ENCODE data around the gene CORO1C. TPM values are rescaled to one million over a fixed set of nuclear protein-coding genes. Genes with fewer than 3 reads are reported as not detected.
"Not testable (repeated sequence)": the region's sequence is repeated elsewhere in the genome, so short reads cannot be mapped to it uniquely, and the experiment has no call there.

CORO1C gene
- total RNA-seq, 1 experiment from 2014 or later, result 138 TPM

DNA sequence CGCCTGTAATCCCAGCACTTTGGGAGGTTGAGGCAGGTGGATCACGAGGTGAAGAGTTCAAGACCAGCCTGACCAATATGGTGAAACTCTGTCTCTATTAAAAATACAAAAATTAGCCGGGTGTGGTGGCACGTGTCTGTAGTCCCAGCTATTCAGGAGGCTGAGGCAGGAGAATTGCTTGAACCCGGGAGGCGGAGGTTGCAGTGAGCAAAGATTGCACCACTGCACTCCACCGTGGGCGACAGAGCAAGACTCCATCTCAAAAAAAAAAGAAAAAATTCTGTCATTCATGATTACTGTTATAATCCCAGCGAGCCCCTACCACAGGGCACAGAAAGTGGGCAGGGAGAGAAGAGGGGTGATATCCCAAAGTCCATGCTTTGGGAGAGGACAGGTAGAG is 40.5 kb upstream of the CORO1C start:
- H3K79me2 ChIP-seq (ENCODE audit: insufficient read depth, low read length); DNase-seq (ENCODE audit: low read depth, low spot score); H3K4me3 ChIP-seq (replicated peaks in 1 of 2; ENCODE audit: low read depth in 1 of 2, low read length in 2 of 2); RAD21 ChIA-PET (ENCODE audit: low non-redundant PET in 1 of 2, low total read pairs in 2 of 2, uncharacterized antibody in 2 of 2, unreplicated experiment in 2 of 2); H4K20me1 ChIP-seq (ENCODE audit: insufficient read depth); BruUV-seq (replicated peaks); POLR2A ChIA-PET; intact Hi-C loops (cut with micrococcal nuclease); H3K9me2 ChIP-seq (ENCODE audit: insufficient read depth); H3K9ac ChIP-seq (ENCODE audit: low read length); H3K9me3 ChIP-seq (ENCODE audit: control insufficient read depth in 1 of 2, insufficient read depth in 1 of 2, low read depth in 1 of 2, low read length in 2 of 2); H3K27ac ChIP-seq (ENCODE audit: low read depth, low read length); H2AFZ ChIP-seq (ENCODE audit: low read depth, low read length, poor library complexity, severe bottlenecking); ATAC-seq; CTCF ChIA-PET; H3K36me3 ChIP-seq (ENCODE audit: control insufficient read depth in 1 of 2, insufficient read depth in 2 of 2, low read length in 2 of 2); H3K27me3 ChIP-seq (ENCODE audit: insufficient read depth, low read length); H3K4me2 ChIP-seq (ENCODE audit: low read length): not testable (repeated sequence)
- H3K4me1 ChIP-seq (ENCODE audit: control insufficient read depth in 1 of 2, insufficient read depth in 2 of 2, low read length in 2 of 2), result peaks cover 5 to 17% of the 10 kb centered on the region in 2 experiments

DNA sequence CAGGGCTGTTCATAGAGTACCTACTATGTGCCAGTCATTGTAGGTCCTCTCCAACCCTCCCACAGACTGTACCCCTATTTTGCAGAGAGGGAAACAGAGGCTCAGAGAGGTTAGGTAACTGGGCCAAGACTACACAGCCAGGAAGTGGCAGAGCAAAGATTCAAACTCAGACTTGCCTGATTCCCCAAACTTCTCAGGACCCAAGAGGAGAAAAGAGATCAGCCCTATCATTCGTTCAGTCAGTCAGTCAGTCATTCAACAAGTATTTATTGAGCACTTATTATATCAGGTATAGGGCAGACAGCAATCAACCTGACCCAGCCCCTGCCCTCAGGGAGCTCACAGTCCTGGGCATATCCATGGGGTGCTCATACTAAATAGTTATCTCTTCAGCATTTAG is 39.6 kb upstream of the CORO1C start:
- intact Hi-C loops (cut with micrococcal nuclease), result no loop called here
- TF ChIP-seq FOSL1 (IDR thresholded peaks at IDR 0.05; ENCODE audit: low read depth), result no peak
- TF ChIP-seq EZH2phosphoT487 (IDR thresholded peaks at IDR 0.05; ENCODE audit: borderline replicate concordance), result no peak
- no peak for TF ChIP-seq CBX3 (IDR thresholded peaks at IDR 0.05; ENCODE audit: low read depth)
- TF ChIP-seq SRF (IDR thresholded peaks at IDR 0.05; ENCODE audit: low read depth), result no peak
- TF ChIP-seq, protein P1, sequence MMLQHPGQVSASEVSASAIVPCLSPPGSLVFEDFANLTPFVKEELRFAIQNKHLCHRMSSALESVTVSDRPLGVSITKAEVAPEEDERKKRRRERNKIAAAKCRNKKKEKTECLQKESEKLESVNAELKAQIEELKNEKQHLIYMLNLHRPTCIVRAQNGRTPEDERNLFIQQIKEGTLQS (IDR thresholded peaks at IDR 0.05), result no peak
- no peak for TF ChIP-seq JUND (IDR thresholded peaks at IDR 0.05)
- TF ChIP-seq, protein P2, sequence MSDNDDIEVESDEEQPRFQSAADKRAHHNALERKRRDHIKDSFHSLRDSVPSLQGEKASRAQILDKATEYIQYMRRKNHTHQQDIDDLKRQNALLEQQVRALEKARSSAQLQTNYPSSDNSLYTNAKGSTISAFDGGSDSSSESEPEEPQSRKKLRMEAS (IDR thresholded peaks at IDR 0.05), result no peak
- TF ChIP-seq, protein P3, sequence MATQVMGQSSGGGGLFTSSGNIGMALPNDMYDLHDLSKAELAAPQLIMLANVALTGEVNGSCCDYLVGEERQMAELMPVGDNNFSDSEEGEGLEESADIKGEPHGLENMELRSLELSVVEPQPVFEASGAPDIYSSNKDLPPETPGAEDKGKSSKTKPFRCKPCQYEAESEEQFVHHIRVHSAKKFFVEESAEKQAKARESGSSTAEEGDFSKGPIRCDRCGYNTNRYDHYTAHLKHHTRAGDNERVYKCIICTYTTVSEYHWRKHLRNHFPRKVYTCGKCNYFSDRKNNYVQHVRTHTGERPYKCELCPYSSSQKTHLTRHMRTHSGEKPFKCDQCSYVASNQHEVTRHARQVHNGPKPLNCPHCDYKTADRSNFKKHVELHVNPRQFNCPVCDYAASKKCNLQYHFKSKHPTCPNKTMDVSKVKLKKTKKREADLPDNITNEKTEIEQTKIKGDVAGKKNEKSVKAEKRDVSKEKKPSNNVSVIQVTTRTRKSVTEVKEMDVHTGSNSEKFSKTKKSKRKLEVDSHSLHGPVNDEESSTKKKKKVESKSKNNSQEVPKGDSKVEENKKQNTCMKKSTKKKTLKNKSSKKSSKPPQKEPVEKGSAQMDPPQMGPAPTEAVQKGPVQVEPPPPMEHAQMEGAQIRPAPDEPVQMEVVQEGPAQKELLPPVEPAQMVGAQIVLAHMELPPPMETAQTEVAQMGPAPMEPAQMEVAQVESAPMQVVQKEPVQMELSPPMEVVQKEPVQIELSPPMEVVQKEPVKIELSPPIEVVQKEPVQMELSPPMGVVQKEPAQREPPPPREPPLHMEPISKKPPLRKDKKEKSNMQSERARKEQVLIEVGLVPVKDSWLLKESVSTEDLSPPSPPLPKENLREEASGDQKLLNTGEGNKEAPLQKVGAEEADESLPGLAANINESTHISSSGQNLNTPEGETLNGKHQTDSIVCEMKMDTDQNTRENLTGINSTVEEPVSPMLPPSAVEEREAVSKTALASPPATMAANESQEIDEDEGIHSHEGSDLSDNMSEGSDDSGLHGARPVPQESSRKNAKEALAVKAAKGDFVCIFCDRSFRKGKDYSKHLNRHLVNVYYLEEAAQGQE (IDR thresholded peaks at IDR 0.05; ENCODE audit: low read depth), result no peak
- no peak for TF ChIP-seq EZH2 (IDR thresholded peaks at IDR 0.05)
- TF ChIP-seq, protein P4, sequence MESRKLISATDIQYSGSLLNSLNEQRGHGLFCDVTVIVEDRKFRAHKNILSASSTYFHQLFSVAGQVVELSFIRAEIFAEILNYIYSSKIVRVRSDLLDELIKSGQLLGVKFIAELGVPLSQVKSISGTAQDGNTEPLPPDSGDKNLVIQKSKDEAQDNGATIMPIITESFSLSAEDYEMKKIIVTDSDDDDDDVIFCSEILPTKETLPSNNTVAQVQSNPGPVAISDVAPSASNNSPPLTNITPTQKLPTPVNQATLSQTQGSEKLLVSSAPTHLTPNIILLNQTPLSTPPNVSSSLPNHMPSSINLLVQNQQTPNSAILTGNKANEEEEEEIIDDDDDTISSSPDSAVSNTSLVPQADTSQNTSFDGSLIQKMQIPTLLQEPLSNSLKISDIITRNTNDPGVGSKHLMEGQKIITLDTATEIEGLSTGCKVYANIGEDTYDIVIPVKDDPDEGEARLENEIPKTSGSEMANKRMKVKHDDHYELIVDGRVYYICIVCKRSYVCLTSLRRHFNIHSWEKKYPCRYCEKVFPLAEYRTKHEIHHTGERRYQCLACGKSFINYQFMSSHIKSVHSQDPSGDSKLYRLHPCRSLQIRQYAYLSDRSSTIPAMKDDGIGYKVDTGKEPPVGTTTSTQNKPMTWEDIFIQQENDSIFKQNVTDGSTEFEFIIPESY (IDR thresholded peaks at IDR 0.05; ENCODE audit: extremely low read depth, insufficient replicate concordance, low read length), result no peak
- no peak for TF ChIP-seq POLR2AphosphoS5 (IDR thresholded peaks at IDR 0.05; ENCODE audit: low read depth, low read length)
- no peak for TF ChIP-seq SP1 (IDR thresholded peaks at IDR 0.05; ENCODE audit: low read depth)
- TF ChIP-seq, protein P5, sequence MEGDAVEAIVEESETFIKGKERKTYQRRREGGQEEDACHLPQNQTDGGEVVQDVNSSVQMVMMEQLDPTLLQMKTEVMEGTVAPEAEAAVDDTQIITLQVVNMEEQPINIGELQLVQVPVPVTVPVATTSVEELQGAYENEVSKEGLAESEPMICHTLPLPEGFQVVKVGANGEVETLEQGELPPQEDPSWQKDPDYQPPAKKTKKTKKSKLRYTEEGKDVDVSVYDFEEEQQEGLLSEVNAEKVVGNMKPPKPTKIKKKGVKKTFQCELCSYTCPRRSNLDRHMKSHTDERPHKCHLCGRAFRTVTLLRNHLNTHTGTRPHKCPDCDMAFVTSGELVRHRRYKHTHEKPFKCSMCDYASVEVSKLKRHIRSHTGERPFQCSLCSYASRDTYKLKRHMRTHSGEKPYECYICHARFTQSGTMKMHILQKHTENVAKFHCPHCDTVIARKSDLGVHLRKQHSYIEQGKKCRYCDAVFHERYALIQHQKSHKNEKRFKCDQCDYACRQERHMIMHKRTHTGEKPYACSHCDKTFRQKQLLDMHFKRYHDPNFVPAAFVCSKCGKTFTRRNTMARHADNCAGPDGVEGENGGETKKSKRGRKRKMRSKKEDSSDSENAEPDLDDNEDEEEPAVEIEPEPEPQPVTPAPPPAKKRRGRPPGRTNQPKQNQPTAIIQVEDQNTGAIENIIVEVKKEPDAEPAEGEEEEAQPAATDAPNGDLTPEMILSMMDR (IDR thresholded peaks at IDR 0.05 in 2 of 3, conservative IDR thresholded peaks at IDR 0.05 in 1 of 3; ENCODE audit: borderline replicate concordance in 1 of 3, insufficient read depth in 1 of 3, low read depth in 2 of 3, low read length in 2 of 3), result no peak
- TF ChIP-seq EGR1 (IDR thresholded peaks at IDR 0.05; ENCODE audit: low read depth), result no peak

More for the DNA sequence above, 39.6 kb upstream of the CORO1C start:
- Histone ChIP-seq H3K4me1 (ENCODE audit: control insufficient read depth in 1 of 2, insufficient read depth in 2 of 2, low read length in 2 of 2) (peaks cover 5 to 17% of the 10 kb centered on the region in 2 experiments), H2AFZ (ENCODE audit: low read depth, low read length, poor library complexity, severe bottlenecking) (no peak overlapping the region), H3K9me2 (ENCODE audit: insufficient read depth) (no peaks in the 10 kb centered on the region), H3K79me2 (ENCODE audit: insufficient read depth, low read length) (no peaks in the 10 kb centered on the region), H3K27ac (ENCODE audit: low read depth, low read length) (no peak overlapping the region), H3K9me3 (ENCODE audit: control insufficient read depth in 1 of 2, insufficient read depth in 1 of 2, low read depth in 1 of 2, low read length in 2 of 2) (no peaks in the 10 kb centered on the region), H3K9ac (ENCODE audit: low read length) (no peak overlapping the region), H3K27me3 (ENCODE audit: insufficient read depth, low read length) (no peaks in the 10 kb centered on the region), H3K4me3 (replicated peaks in 1 of 2; ENCODE audit: low read depth in 1 of 2, low read length in 2 of 2) (no peak overlapping the region), H3K36me3 (ENCODE audit: control insufficient read depth in 1 of 2, insufficient read depth in 2 of 2, low read length in 2 of 2) (no peaks in the 10 kb centered on the region), H4K20me1 (ENCODE audit: insufficient read depth) (no peaks in the 10 kb centered on the region), H3K4me2 (ENCODE audit: low read length) (no peak overlapping the region)
- no TSS peak for BruUV-seq (replicated peaks)
- DNase-seq (ENCODE audit: low read depth, low spot score) (no peak), ATAC-seq (no peak)
- ChIA-PET POLR2A (no interaction called here), RAD21 (ENCODE audit: low non-redundant PET in 1 of 2, low total read pairs in 2 of 2, uncharacterized antibody in 2 of 2, unreplicated experiment in 2 of 2) (no interaction called here), CTCF (no interaction called here)

Measured in HCT116 (cell line).